Neural progenitor cell (in vitro differentiated cells): Measurements from ENCODE around the gene KLC1.

Experiments
- EZH2 ChIP-seq: fragments of 200-600 bp; sonication (generic); IDR thresholded peaks from 2 replicates; pipeline ENCODE4 v1.6.1; 2017; ENCODE audit warnings: antibody characterized with exemption, mild to moderate bottlenecking, moderate library complexity
- EZH2phosphoT487 ChIP-seq: fragments of 200-600 bp; sonication (generic); IDR thresholded peaks from 2 replicates; pipeline ENCODE4 v1.6.1; 2017; ENCODE audit warnings: antibody characterized with exemption
- TF ChIP-seq, protein P1 (sequence below): fragments of 200-600 bp; sonication (generic); IDR thresholded peaks from 2 replicates; pipeline ENCODE4 v1.5.1; 2017; ENCODE audit warnings: antibody characterized with exemption, mild to moderate bottlenecking

DNA sequence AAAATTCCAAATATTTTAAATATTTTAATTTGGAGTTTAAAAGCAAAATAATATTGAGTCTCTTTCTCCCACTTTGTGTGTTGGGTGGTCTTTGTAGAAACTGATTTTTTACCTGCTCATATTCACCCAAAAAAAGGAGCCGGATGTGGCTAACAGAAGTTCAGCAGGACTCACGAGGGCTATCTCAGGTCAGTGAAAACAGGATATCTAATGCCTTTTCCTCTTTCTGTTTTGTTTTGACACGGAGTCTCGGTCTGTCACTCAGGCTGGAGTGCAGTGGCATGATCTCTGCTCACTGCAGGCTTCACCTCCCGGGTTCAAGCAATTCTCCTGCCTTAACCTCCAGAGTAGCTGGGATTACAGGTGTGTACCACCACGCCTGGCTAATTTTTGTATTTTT lies 35.4 kb upstream of the KLC1 start:
- TF ChIP-seq, protein P1, sequence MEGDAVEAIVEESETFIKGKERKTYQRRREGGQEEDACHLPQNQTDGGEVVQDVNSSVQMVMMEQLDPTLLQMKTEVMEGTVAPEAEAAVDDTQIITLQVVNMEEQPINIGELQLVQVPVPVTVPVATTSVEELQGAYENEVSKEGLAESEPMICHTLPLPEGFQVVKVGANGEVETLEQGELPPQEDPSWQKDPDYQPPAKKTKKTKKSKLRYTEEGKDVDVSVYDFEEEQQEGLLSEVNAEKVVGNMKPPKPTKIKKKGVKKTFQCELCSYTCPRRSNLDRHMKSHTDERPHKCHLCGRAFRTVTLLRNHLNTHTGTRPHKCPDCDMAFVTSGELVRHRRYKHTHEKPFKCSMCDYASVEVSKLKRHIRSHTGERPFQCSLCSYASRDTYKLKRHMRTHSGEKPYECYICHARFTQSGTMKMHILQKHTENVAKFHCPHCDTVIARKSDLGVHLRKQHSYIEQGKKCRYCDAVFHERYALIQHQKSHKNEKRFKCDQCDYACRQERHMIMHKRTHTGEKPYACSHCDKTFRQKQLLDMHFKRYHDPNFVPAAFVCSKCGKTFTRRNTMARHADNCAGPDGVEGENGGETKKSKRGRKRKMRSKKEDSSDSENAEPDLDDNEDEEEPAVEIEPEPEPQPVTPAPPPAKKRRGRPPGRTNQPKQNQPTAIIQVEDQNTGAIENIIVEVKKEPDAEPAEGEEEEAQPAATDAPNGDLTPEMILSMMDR: no peak
- TF ChIP-seq EZH2: no peak
- no peak for TF ChIP-seq EZH2phosphoT487
